CD4-positive, alpha-beta T cell treated with Interleukin-6 at 100 ng/mL for 8 hours (primary cell): ENCODE measurements around the gene OR13A1.
"Not testable (repeated sequence)": the region's sequence is repeated elsewhere in the genome, so short reads cannot be mapped to it uniquely, and the experiment has no call there.

Experiments used
- DNase-seq: peaks from one replicate; pipeline ENCODE4 v3.0.0-alpha.2; 2020; ENCODE audit warnings: mixed read lengths, low spot score

The OR13A1 gene

GRCh38 chr10:45280113-45280760, 35.2 kb downstream of the OR13A1 start:
- DNase-seq: no peak

GRCh38 chr10:45279682-45280081, 35.7 kb downstream of the OR13A1 start:
- no peak for DNase-seq

GRCh38 chr10:45278860-45279498, 36.4 kb downstream of the OR13A1 start:
- DNase-seq: no peak

GRCh38 chr10:45276146-45276545, 39.3 kb downstream of the OR13A1 start:
- not testable (repeated sequence) for DNase-seq

GRCh38 chr10:45274364-45274763, 41.0 kb downstream of the OR13A1 start:
- DNase-seq: no peak

GRCh38 chr10:45267777-45268176, 47.6 kb downstream of the OR13A1 start:
- not testable (repeated sequence) for DNase-seq

- DNase-seq: no peak
Observed at GRCh38 chr10:45265996-45266395, 49.4 kb downstream of the OR13A1 start.

- no peak for DNase-seq
Observed at GRCh38 chr10:45261946-45262345, 53.5 kb downstream of the OR13A1 start.

- no peak for DNase-seq
Observed at GRCh38 chr10:45261243-45261775, 54.1 kb downstream of the OR13A1 start.

GRCh38 chr10:45260635-45261034, 54.8 kb downstream of the OR13A1 start:
- not testable (repeated sequence) for DNase-seq

GRCh38 chr10:45259786-45260495, 55.5 kb downstream of the OR13A1 start:
- not testable (repeated sequence) for DNase-seq

GRCh38 chr10:45257600-45257999, 57.8 kb downstream of the OR13A1 start:
- no peak for DNase-seq

- DNase-seq: no peak
Observed at GRCh38 chr10:45256246-45256645, 59.2 kb downstream of the OR13A1 start.

GRCh38 chr10:45255706-45256105, 59.7 kb downstream of the OR13A1 start:
- no peak for DNase-seq

GRCh38 chr10:45254892-45255291, 60.5 kb downstream of the OR13A1 start:
- DNase-seq: no peak

GRCh38 chr10:45253183-45253914, 62.1 kb downstream of the OR13A1 start:
- DNase-seq: no peak
